DMS 273 (cell line): ENCODE data around the gene C6.

Experiments
- DNase-seq: peaks from one replicate; lab custom pipeline; 2025; ENCODE audit not compliant: unreplicated experiment; lab: John Stamatoyannopoulos, UW

C6 gene

GRCh38 chr5:41200506-41200905 lies 12.8 kb downstream of the C6 start:
- no peak for DNase-seq

DNA sequence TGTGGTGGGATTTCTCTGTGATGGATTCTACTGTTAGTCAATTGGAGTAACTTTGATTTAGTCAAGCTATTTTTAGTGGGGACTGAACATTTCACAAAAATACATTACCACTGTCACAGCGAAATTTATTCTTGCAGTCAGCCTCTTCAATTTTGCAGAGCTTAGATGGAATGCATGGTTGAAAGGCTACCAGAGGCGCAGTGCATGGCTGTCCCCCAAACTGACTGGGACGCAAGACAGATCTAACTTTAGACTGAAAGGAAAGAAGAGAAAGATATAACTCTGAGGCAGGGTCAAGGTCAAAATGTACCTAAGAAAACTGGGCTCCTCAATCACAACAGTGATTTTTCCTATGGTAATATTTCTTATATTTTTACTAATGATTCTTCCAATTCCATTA lies 13.7 kb downstream of the C6 start:
- DNase-seq, result no peak

- no peak for DNase-seq
These were observed 17.1 kb downstream of the C6 start for GRCh38 chr5:41196197-41196596.

- DNase-seq, result no peak
These were observed 18.1 kb downstream of the C6 start for GRCh38 chr5:41195228-41195627.

- DNase-seq, result no peak
These were observed 19.0 kb downstream of the C6 start for GRCh38 chr5:41194339-41194738.

- DNase-seq, result peak; percentile 43
These were observed 19.7 kb downstream of the C6 start for GRCh38 chr5:41193456-41194205.

DNA sequence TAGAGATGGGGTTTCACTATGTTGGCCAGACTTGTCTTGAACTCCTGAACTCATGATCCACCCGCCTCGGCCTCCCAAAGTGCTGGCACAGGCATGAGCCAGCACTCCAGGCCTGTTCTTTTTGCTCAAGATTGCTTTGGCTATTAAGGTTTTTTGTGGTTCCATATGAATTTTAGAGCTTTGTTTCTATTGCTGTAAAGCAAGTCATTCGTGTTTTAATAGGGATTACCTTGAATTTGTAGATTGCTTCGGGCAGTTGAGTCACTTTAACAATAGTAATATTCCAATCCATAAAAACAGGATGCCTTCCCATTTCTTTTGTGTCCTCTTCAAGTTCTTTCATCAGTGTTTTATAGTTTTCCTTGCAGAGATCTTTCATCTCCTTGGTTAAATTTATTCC lies 22.1 kb downstream of the C6 start:
- no peak for DNase-seq

DNA sequence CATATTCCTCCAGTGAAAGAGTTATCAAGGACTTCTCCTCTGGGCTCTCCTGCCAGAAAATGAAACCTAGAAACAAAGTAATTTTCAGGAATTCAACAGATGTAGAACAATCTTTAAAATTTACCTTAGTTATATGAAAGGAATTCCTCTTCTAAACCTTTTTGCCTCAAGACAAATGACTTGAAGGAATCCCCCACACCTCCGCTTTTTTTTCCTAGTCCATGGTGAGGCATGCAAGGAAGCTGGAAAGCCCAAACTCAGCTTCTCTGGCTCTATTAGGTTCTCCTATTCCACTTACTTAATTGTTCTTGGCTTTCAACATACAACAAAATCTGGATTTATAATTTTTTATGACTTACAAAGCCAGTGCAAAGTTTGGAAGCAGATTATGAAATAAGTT lies 27.2 kb downstream of the C6 start:
- no peak for DNase-seq

DNA sequence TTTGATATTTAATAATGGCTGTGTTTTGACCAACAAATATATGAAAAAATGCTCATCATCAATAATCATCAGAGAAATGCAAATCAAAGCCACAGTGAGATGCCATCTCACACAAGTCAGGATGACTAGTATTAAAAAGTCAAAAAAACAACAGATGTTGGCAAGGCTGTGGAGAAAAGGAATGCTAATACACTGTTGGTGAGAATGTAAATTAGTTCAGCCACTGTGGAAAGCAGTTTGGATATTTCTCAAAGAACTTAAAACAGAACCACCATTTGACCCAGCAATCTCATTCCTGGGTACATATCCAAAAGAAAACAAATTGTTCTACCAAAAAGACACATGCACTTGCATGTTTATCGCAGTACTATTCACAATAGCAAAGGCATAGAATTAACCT lies 30.0 kb downstream of the C6 start:
- DNase-seq, result peak; percentile 6

- DNase-seq, result no peak
These were observed 30.7 kb downstream of the C6 start for GRCh38 chr5:41182666-41183065.

GRCh38 chr5:41181691-41182564 lies 31.4 kb downstream of the C6 start:
- no peak for DNase-seq

- no peak for DNase-seq
These were observed 36.4 kb downstream of the C6 start for GRCh38 chr5:41176952-41177351.

- no peak for DNase-seq
These were observed 41.3 kb downstream of the C6 start for GRCh38 chr5:41172012-41172411.

DNA sequence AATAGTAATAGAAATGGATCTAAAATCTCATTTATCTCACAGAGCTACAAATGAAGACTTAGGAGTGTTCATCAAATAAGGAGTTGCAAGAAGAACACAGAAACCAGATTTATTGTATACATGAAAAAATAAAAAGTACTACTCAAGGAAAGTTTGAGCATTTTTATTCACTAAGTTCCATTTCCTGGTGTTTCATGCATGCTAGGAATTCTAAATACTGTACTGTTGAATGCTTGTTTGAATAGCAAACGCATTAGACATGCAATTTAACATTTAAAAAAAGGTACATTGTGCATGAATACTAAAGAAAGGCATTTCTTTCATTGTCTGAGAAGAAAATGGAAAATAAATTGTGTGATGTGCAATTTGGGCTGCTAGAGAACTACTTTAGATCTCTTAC lies 52.1 kb downstream of the C6 start:
- DNase-seq, result no peak

DNA sequence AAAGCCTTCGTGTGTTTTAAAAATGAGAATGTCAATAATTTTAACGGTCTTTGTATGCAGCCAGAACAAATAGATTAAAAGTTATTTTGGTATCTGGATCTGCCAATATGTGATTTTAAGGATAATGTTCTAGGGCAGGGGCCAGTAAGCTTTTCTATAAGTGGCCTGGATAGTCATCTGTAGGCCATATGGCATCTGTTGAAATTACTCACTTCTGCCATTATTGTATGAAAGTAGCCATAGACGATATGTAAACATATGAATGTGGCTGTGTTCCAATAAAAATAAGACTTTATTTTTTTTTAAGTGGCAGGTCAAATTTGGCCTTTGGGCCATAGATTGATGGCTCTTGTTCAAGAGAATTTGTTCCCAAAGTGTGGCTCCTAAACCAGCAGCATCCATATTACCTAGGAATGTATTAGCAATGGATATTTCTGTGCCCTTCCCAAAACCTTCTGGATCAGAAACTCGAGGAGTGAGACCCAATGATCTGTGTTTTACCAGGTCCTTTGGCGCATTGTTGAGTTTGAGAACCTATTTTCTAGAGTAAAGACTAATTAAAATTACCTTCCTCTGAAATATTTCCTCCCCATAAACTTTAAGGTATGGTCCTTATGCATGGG lies 55.9 kb downstream of the C6 start:
- no peak for DNase-seq

- DNase-seq, result no peak
These were observed 56.6 kb downstream of the C6 start for GRCh38 chr5:41156739-41157138.

- no peak for DNase-seq
These were observed 58.8 kb downstream of the C6 start for GRCh38 chr5:41154491-41154890.

GRCh38 chr5:41151564-41151963 lies 61.8 kb downstream of the C6 start:
- no peak for DNase-seq

DNA sequence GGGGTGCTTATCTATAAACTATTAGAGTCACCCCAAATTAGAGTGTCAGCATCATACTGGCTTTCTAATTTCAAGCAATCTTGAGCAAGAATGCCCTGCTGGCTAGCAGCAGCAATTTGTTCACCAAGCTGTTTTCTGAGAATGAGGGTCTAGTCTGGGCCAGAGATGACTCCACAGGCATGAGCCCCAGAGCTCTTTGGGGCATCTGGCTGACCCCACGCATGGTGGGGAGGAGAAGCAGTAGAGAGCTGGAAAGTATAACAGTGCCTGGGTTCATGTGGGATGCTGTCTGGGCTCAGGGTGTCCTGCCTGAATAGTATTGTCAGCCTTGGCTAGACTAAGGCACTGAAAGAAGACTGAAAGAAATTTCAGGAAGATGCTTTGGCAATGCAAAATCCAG lies 64.9 kb downstream of the C6 start:
- DNase-seq, result no peak

DNA sequence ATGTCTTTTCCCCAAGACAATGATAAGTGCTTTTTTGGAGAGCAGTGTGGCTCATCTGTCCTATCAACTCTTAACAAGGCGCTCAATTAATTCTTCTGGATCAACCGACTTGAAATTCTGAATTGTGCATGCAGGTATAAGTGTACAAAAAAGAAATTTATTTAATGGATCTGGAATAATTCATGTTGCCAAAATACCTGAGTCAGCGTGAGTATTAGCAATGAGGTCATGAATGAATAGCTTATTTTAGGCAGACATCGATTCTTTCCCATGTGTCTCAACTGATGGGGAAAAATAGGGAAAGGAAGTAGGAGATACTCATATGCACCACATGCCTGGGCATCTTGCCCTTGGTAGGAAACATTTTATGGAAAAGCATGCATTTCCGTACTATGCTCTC lies 68.0 kb downstream of the C6 start:
- DNase-seq, result no peak

DNA sequence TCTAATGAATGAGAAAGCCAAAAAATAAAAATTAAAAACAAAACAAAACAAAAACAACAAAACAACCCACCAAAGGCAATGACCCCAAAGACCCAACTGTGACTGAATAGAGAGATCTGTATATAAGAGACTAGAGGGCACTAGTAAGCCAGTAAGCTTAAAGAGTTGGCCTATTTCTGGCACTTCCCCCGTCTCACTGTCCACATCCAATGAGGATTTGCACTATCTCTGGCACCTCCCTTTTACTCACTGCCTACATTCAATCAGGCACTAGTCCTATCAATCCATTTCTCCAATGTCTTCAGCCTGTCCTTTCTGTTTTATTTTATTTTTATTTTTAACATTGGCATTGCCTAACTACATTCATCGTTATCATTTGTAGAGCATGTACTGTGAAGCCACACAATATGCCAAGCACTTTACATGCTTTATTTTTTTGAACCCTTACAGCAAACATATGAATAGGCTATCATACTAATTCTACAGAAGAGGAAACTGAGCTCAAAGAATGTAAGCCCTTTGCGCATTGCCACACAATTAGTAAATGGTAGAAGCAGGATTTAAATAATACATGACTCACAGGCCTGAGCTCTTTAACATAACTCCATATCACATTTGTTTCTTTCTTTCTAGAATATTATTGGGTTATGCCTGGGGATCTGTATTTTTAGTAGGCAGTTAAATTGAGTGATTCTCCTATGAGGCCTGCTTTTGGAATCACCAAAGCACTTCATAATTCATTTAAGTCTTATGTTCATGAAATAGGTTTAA lies 70.0 kb downstream of the C6 start:
- no peak for DNase-seq
